Common myeloid progenitor, CD34-positive (primary cell): Measurements from ENCODE around the gene GRIK2.

Source experiments
- CTCF ChIA-PET: fragments of 350-600 bp; sonication (Branson Sonifier 250); formaldehyde crosslinking; loops from one replicate; lab custom pipeline; 2021; ENCODE audit warnings: antibody characterized with exemption; lab: Charles Lee
- POLR2A ChIA-PET: fragments of 350-600 bp; sonication (Branson Sonifier 250); formaldehyde crosslinking; loops from one replicate; lab custom pipeline; 2021; ENCODE audit warnings: antibody characterized with exemption; lab: Charles Lee
- DNase-seq, 3 donors: peaks; one replicate each; pipeline versions ENCODE4 v3.0.0 to v3.0.0-alpha.2; 2013
- H3K27ac ChIP-seq, 2 experiments: 1 replicate in 1 of 2; 2 replicates in 1 of 2; pipeline ENCODE4 v1.7.0; 2013; ENCODE audit warnings: inconsistent platforms in 2 of 2, low read length in 2 of 2, mild to moderate bottlenecking in 2 of 2, low read depth in 1 of 2, moderate library complexity in 1 of 2; ENCODE audit not compliant: severe bottlenecking in 2 of 2, insufficient read depth in 1 of 2, poor library complexity in 1 of 2
- H3K27me3 ChIP-seq, 5 experiments: replicated peaks in 2 of 5; 1 replicate in 3 of 5; 2 replicates in 2 of 5; pipeline versions ENCODE4 v1.6.1 to v1.7.0; 2013; ENCODE audit warnings: low read length in 4 of 5, mild to moderate bottlenecking in 2 of 5, moderate library complexity in 2 of 5, inconsistent platforms in 1 of 5; ENCODE audit not compliant: insufficient read depth in 5 of 5, control insufficient read depth in 4 of 5
- H3K36me3 ChIP-seq, 4 experiments: 1 replicate in 2 of 4; 2 replicates in 2 of 4; pipeline versions ENCODE4 v1.6.1 to v1.7.0; 2013; ENCODE audit warnings: low read length in 3 of 4, control low read depth in 1 of 4, mild to moderate bottlenecking in 1 of 4; ENCODE audit not compliant: control insufficient read depth in 4 of 4, insufficient read depth in 4 of 4
- H3K4me1 ChIP-seq, 4 experiments: 1 replicate in 3 of 4; 2 replicates in 1 of 4; pipeline versions ENCODE4 v1.6.1 to v1.7.1; 2013; ENCODE audit warnings: low read length in 3 of 4, mild to moderate bottlenecking in 3 of 4, control low read depth in 1 of 4, inconsistent platforms in 1 of 4, moderate library complexity in 1 of 4; ENCODE audit not compliant: control insufficient read depth in 4 of 4, insufficient read depth in 4 of 4; ENCODE audit errors: control extremely low read depth in 1 of 4
- H3K4me3 ChIP-seq, 7 experiments: 1 replicate in 4 of 7; 2 replicates in 3 of 7; pipeline versions ENCODE4 v1.5.1 to v1.7.0; 2013; ENCODE audit warnings: mild to moderate bottlenecking in 7 of 7, low read length in 6 of 7, moderate library complexity in 6 of 7, inconsistent platforms in 2 of 7, low read depth in 2 of 7, control low read depth in 1 of 7; ENCODE audit not compliant: insufficient read depth in 4 of 7, control insufficient read depth in 1 of 7; ENCODE audit errors: extremely low read depth in 1 of 7
- H3K9me3 ChIP-seq, 5 experiments: 1 replicate in 4 of 5; 2 replicates in 1 of 5; pipeline versions ENCODE4 v1.6.1 to v1.7.1; 2013; ENCODE audit warnings: low read length in 4 of 5, mild to moderate bottlenecking in 2 of 5, inconsistent platforms in 1 of 5, low read depth in 1 of 5, moderate library complexity in 1 of 5; ENCODE audit not compliant: control insufficient read depth in 4 of 5, insufficient read depth in 2 of 5; ENCODE audit errors: control extremely low read depth in 1 of 5
- WGBS: methylation state at CpG from one replicate; pipeline ENCODE4 v1.1.5; 2013; ENCODE audit not compliant: insufficient coverage; 5-methylcytosine and 5-hydroxymethylcytosine counted together

The GRIK2 gene

DNA sequence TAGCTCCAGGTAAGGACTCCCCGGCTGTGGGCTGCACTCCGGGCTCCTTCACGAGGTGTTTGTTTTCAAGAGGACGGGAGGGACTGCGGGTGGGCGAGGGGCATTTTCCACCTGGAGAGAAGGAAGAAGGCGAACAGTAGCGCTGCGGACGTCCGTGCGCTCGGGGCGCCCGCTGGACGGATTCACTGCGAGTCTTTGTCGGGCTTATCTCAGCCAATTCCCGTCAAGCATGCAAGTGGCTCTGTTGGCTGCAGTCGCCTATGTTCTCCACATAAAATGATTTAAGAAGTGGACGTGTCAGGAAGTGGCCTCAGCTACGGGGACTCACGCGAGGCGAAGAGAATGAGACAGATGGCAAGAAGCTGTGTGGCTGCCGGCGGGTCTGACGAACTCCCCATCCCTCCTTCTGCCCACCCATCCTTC lies 332 bp downstream of the GRIK2 start:
- no peak overlapping the region for H3K27ac ChIP-seq
- H3K4me3 ChIP-seq = peak overlapping the region in 4 of 7 experiments; percentile 9 to 40 (median 12)
- H3K4me1 ChIP-seq = peaks cover 0 to 9% (median 2%) of the 10 kb centered on the region in 4 experiments
- no peaks in the 10 kb centered on the region for H3K36me3 ChIP-seq
- DNase-seq = peak in 2 of 3 donors; percentile 10 to 43
- ChIA-PET POLR2A (no interaction called here), CTCF (no interaction called here)
- H3K9me3 ChIP-seq = peaks cover 0 to 2% (median 0%) of the 10 kb centered on the region in 5 experiments
- WGBS = 0% methylated on average over 15 of the region's 28 CpGs
- H3K27me3 ChIP-seq = peaks cover 18 to 60% (median 23%) of the 10 kb centered on the region in 5 experiments

DNA sequence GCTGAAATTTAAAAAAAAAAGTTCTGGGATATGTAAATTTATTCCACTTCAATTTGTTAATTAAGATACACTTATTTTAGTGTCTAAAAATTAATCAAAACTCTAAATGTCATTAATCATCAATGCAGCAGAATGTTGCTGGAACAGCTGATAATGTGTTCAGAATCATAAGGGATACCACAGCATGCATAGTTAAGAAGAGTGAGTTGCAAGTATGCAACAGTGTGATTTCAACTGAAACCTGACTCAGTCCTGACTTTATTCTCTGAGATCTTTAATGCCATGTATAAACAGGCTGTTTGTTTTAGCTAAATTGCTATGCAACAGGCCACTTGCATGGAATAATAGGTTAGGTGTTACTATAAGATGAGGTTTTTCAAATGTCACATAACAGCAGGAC lies 1.4 kb downstream of the GRIK2 start:
- Histone ChIP-seq H3K4me3 (no peak overlapping the region), H3K36me3 (no peaks in the 10 kb centered on the region), H3K27ac (no peak overlapping the region), H3K9me3 (peaks cover 0 to 5% (median 0%) of the 10 kb centered on the region in 5 experiments), H3K4me1 (peaks cover 0 to 9% (median 2%) of the 10 kb centered on the region in 4 experiments), H3K27me3 (peaks cover 22 to 69% (median 28%) of the 10 kb centered on the region in 5 experiments)
- ChIA-PET CTCF (interaction anchor here (0.6 kb wide), 1 partner anchor 34 kb away, joined by 3 read pairs; no protein-coding TSS in a partner anchor), POLR2A (no interaction called here)
- DNase-seq = no peak

DNA sequence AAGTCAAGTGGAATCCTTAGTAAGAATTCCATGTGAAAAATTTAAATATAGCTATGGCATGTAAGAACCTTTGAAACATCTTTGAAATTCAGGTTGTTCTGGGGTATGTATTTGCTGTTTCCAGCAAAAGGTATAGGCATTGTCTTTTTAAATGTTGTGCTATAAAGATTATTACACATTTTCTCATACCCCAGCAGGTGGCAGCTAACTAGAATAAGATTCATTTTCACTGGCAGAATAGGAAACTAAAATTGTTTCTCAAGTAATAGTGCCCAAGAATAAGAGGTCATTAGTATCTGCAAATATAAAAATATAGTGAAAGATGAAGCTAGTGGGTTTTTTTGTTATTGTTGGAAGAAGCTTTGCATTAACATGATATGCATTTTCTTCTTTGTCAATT lies 1.8 kb downstream of the GRIK2 start:
- H3K27ac ChIP-seq = no peak overlapping the region
- peaks cover 0 to 9% (median 2%) of the 10 kb centered on the region in 4 experiments for H3K4me1 ChIP-seq
- peaks cover 22 to 73% (median 28%) of the 10 kb centered on the region in 5 experiments for H3K27me3 ChIP-seq
- DNase-seq = peak in 1 of 3 donors; percentile 7
- CTCF ChIA-PET = interaction anchor here (0.6 kb wide), 1 partner anchor 34 kb away, joined by 3 read pairs; no protein-coding TSS in a partner anchor
- POLR2A ChIA-PET = no interaction called here
- no peaks in the 10 kb centered on the region for H3K36me3 ChIP-seq
- H3K4me3 ChIP-seq = no peak overlapping the region
- peaks cover 0 to 5% (median 0%) of the 10 kb centered on the region in 5 experiments for H3K9me3 ChIP-seq

DNA sequence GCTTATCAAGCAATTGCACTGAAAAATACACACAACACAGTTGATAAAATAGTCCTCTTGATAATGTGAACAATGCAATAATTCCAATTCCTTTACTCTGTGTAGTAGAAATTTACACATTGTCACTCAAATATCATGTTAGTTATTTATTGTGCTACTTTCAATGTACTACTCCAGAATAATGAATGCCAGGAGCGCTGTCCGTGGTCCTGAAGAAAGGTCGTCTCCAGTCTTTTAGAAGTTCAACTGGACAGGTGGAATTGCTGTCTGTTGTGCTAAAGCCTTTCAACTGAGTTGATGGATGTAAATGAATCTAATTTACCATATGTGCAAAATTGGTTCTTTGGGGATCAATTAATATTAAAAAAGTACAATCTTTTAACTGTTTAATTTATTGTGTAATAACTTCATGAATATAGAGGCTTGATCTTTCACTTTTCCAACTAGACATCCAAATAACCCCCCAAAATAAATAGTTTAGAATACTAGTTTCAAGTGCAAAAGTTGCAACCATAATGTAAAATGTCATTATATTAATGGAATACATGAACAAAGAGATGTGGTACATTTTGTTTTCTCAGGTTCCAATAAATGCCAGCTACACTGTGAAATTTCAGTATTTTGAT lies 3.2 kb downstream of the GRIK2 start:
- POLR2A ChIA-PET = no interaction called here
- Histone ChIP-seq H3K27me3 (peaks cover 27 to 79% (median 34%) of the 10 kb centered on the region in 5 experiments), H3K4me3 (no peak overlapping the region), H3K9me3 (peaks cover 0 to 8% (median 2%) of the 10 kb centered on the region in 5 experiments), H3K4me1 (peaks cover 0 to 9% (median 2%) of the 10 kb centered on the region in 4 experiments), H3K27ac (no peak overlapping the region), H3K36me3 (no peaks in the 10 kb centered on the region)
- CTCF ChIA-PET = no interaction called here
- DNase-seq = peak; percentile 34 to 71 (median 64)
- WGBS = 11% methylated on average over 3 of the region's 3 CpGs

DNA sequence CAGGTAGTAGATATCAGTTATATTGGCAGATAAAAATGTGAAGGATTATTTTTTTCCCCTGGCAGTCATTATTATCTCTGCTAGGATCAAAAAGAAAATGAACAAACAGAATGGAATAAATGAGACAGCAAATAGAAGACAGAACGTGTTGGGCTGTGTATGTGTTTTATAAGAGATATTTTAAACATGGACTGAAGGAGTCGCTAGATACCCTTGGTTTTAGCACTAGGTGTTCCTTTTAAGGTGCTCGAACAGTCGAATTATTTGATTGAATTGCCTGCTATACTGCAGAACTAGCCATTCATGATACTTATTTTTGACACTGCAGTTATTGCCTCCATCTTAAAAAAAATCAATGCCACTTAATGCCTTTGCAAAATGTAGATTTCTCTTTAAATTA lies 3.7 kb downstream of the GRIK2 start:
- Histone ChIP-seq H3K36me3 (no peaks in the 10 kb centered on the region), H3K27me3 (peaks cover 27 to 79% (median 38%) of the 10 kb centered on the region in 5 experiments), H3K4me1 (peaks cover 0 to 9% (median 2%) of the 10 kb centered on the region in 4 experiments), H3K9me3 (peaks cover 0 to 13% (median 2%) of the 10 kb centered on the region in 5 experiments), H3K4me3 (no peak overlapping the region), H3K27ac (no peak overlapping the region)
- no peak for DNase-seq
- WGBS = 13% methylated on average over 3 of the region's 4 CpGs
- ChIA-PET POLR2A (no interaction called here), CTCF (no interaction called here)

DNA sequence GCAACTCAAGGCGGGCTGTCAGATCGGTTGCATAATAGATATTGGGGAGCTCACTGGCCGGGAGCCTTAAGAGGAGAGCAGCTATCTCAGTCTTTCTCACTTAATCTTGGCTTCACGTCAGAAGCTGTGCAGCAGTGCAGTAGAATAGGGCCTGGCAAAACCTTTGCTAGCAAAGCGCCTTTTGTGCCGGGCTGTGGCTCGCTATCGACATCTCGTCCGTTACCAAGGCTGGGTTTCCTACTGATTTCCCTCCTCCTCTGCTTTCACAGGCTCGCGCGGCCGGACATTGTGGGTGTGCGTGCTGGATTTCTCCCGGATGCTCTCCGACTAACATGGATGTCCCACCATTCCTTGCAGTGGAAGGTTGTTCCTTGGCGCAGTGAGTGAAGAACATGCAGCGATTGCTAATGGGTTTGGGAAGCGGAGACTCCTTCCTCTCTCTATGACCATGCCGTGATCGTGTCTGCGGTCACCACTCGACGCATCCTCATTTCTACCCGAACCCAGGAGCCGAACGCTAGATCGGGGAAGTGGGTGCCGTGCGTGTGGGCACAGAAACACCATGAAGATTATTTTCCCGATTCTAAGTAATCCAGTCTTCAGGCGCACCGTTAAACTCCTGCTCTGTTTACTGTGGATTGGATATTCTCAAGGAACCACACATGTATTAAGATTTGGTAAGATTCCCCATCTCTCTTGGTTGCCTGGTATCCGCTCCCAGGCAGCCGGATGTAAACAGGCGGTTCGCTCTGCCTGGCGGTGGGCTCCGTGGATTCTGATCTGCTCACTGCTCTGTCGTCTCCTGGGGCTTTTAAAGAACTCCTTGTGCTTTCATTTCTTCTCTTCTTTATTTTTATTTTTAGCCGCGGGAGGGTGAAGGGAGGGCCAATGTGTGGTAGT lies 5.5 kb downstream of the GRIK2 start:
- Histone ChIP-seq H3K27ac (no peak overlapping the region), H3K4me3 (no peak overlapping the region), H3K27me3 (peaks cover 33 to 79% (median 44%) of the 10 kb centered on the region in 5 experiments), H3K9me3 (peaks cover 0 to 15% (median 5%) of the 10 kb centered on the region in 5 experiments), H3K36me3 (no peaks in the 10 kb centered on the region), H3K4me1 (peaks cover 0 to 1% (median 0%) of the 10 kb centered on the region in 4 experiments)
- ChIA-PET POLR2A (no interaction called here), CTCF (no interaction called here)
- DNase-seq = no peak
- 6% methylated on average over 31 of the region's 43 CpGs for WGBS
